ENCODE results near the gene ANKRD13A.

GRCh38 chr12:109999983-110000505 lies 814 bp downstream of the ANKRD13A start:
- TF ChIP-seq EP300 (IDR thresholded peaks at IDR 0.05; ENCODE audit: borderline replicate concordance in 1 of 2, low read depth in 2 of 2, low read length in 2 of 2), result no peak
- TF ChIP-seq EZH2 (IDR thresholded peaks at IDR 0.05; ENCODE audit: low read depth, low read length, severe bottlenecking), result no peak
- no peak for TF ChIP-seq CBX5 (IDR thresholded peaks at IDR 0.05; ENCODE audit: low read depth, low read length)
- no peak for TF ChIP-seq POLR2A (IDR thresholded peaks at IDR 0.05; ENCODE audit: control extremely low read depth in 1 of 2, low read depth in 2 of 2, low read length in 2 of 2)
- TF ChIP-seq CTCF (IDR thresholded peaks at IDR 0.05; ENCODE audit: control extremely low read depth in 1 of 3, insufficient read depth in 1 of 3, low read depth in 1 of 3, low read length in 3 of 3), result no peak
- TF ChIP-seq SP1 (IDR thresholded peaks at IDR 0.05; ENCODE audit: low read depth, low read length), result no peak
- TF ChIP-seq KDM1A (IDR thresholded peaks at IDR 0.05; ENCODE audit: borderline replicate concordance, low read length), result no peak
- no peak for TF ChIP-seq CREB1 (IDR thresholded peaks at IDR 0.05)
- no peak for TF ChIP-seq SP2 (IDR thresholded peaks at IDR 0.05; ENCODE audit: low read length)
- TF ChIP-seq RFX5 (IDR thresholded peaks at IDR 0.05; ENCODE audit: borderline replicate concordance, low read depth, low read length), result no peak

Measured in H1 (cell line).